Fibroblast of lung (primary cell): Measurements from ENCODE around the gene ACOX1. TPM values are rescaled to one million over a fixed set of nuclear protein-coding genes. Genes with fewer than 3 reads are reported as not detected.

Source experiments
- DNase-seq, 2 donors: peaks; one replicate each; pipeline versions ENCODE4 v3.0.0 to v3.0.0-alpha.2; 2010; ENCODE audit warnings: low read depth in 2 of 2
- H2AFZ ChIP-seq: 2 replicates; pipeline ENCODE4 v1.5.1; 2012; ENCODE audit warnings: low read length, control low read depth, inconsistent platforms
- H3K27ac ChIP-seq: 2 replicates; pipeline ENCODE4 v1.5.1; 2011; ENCODE audit warnings: low read length, control low read depth; ENCODE audit not compliant: insufficient read depth
- H3K27me3 ChIP-seq: 2 replicates; pipeline ENCODE4 v1.5.1; 2011; ENCODE audit warnings: mild to moderate bottlenecking, low read length; ENCODE audit not compliant: control insufficient read depth, insufficient read depth
- H3K36me3 ChIP-seq: 2 replicates; pipeline ENCODE4 v1.5.1; 2011; ENCODE audit warnings: low read length; ENCODE audit not compliant: control insufficient read depth, insufficient read depth
- H3K4me1 ChIP-seq: 2 replicates; pipeline ENCODE4 v1.5.1; 2011; ENCODE audit warnings: low read length; ENCODE audit not compliant: control insufficient read depth, insufficient read depth; ENCODE audit errors: extremely low read depth
- H3K4me2 ChIP-seq: 2 replicates; pipeline ENCODE4 v1.5.1; 2011; ENCODE audit warnings: low read length, control low read depth; ENCODE audit not compliant: insufficient read depth; ENCODE audit errors: extremely low read depth
- H3K4me3 ChIP-seq, 4 experiments: fragments of 200-600 bp in 1 of 4; sonication (generic) in 1 of 4; replicated peaks in 1 of 4; 2 replicates each; pipeline ENCODE4 v1.5.1; 2011 to 2016; ENCODE audit warnings: low read length in 4 of 4, low read depth in 3 of 4, mild to moderate bottlenecking in 3 of 4, control low read depth in 2 of 4, inconsistent platforms in 1 of 4, mixed read lengths in 1 of 4; ENCODE audit not compliant: insufficient read depth in 1 of 4; ENCODE audit errors: control extremely low read depth in 1 of 4
- H3K79me2 ChIP-seq: 2 replicates; pipeline ENCODE4 v1.5.1; 2012; ENCODE audit warnings: mild to moderate bottlenecking, low read length, inconsistent platforms; ENCODE audit not compliant: control insufficient read depth, insufficient read depth
- H3K9ac ChIP-seq: 2 replicates; pipeline ENCODE4 v1.5.1; 2011; ENCODE audit warnings: mild to moderate bottlenecking, low read length, control low read depth; ENCODE audit not compliant: insufficient read depth
- H3K9me3 ChIP-seq: 2 replicates; pipeline ENCODE4 v1.5.1; 2012; ENCODE audit warnings: low read depth, low read length; ENCODE audit not compliant: control insufficient read depth, insufficient read depth
- H4K20me1 ChIP-seq: 2 replicates; pipeline ENCODE4 v1.5.1; 2011; ENCODE audit warnings: low read length; ENCODE audit not compliant: control insufficient read depth, insufficient read depth; ENCODE audit errors: extremely low read depth
- EZH2 ChIP-seq: IDR thresholded peaks from 2 replicates; pipeline ENCODE4 v1.5.1; 2012; ENCODE audit warnings: low read length, control low read depth, mild to moderate bottlenecking; ENCODE audit errors: missing control alignments
- polyA plus RNA-seq, 2 donors: library from polyadenylated mRNA; depleted of rRNA in 1 of 2; stranded (reverse) in 1 of 2; unstranded in 1 of 2; fragments of >200 nt; gene quantifications; 2 replicates each; pipeline ENCODE4 v1.2.1, GENCODE V29; 2011 to 2012; ENCODE audit warnings: missing spikeins in 1 of 2
- total RNA-seq: library from RNA; depleted of rRNA; stranded (reverse); fragments of >200 nt; gene quantifications from 2 replicates; pipeline ENCODE4 v1.2.1, GENCODE V29; 2014
- TF ChIP-seq, protein P1 (sequence below), 2 donors: IDR thresholded peaks in 1 of 2; conservative IDR thresholded peaks in 1 of 2; 1 replicate in 1 of 2; 2 replicates in 1 of 2; pipeline ENCODE4 v1.5.1; 2011 to 2012; ENCODE audit warnings: low read length in 2 of 2, control low read depth in 1 of 2, inconsistent platforms in 1 of 2, low read depth in 1 of 2, mild to moderate bottlenecking in 1 of 2

Gene ACOX1
- total and polyA plus RNA-seq, 2 donors (not counting 1 experiment from before 2014, with no cell fraction given) = 30.0 to 70.5 TPM

DNA sequence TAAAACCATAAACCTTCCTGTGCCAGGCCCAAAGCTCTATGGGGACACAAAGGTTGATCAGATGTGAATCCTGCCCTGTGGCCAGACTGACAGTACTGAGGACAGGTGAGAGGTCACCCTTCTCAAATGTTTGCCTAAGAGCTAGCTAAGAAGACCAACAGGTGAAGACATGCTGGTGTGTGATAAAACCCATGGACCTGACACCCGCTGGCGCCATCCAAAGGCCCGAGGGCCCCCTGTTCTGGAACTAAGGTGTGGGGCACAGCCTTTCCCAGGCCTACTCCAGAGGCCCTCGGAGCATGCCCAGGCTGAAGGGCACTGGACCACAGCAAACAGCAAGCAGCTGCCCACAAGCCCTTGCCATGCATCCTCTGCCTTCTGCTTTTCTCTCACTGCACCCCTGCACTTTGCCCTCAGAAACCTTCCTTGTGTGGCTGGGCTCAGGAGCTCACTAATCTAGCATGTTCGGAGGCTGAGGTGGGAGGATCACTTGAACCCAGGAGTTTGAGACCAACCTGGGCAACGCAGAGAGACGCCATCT is 16.5 kb upstream of the ACOX1 start:
- Histone ChIP-seq H3K4me3 (no peak overlapping the region), H3K27ac (no peak overlapping the region), H3K36me3 (no peaks in the 10 kb centered on the region), H4K20me1 (no peaks in the 10 kb centered on the region), H3K27me3 (no peaks in the 10 kb centered on the region), H3K9me3 (no peaks in the 10 kb centered on the region), H3K79me2 (no peaks in the 10 kb centered on the region), H3K4me1 (no peaks in the 10 kb centered on the region), H3K4me2 (no peak overlapping the region), H2AFZ (no peak overlapping the region), H3K9ac (no peak overlapping the region)
- no peak for DNase-seq
- TF ChIP-seq EZH2 = no peak

DNA sequence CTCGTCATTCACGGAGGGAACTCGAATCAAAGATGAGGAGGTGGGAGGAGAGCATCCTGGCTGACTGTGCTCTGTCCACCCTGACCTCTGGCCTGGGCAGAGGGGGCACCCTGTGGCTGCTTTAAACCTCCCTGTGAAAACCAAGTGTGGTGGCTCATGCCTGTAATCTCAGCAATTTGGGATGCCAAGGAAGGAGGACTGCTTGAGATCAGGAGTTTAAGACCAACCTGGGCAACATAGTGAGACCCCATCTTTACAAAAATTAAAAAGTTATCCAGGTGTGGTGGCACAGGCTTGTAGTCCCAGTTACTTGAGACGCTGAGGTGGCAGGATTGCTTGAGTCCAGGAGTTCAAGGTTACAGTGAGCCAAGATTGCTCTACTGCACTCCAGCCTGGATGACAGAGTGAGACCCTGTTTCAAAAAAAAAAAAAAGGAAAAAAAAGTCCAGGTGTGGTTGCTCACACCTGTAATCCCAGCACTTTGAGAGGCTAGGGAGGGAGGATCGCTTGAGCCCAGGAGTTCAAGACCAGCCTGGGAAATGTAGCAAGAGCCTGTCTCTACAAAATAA is 15.9 kb upstream of the ACOX1 start:
- H3K36me3 ChIP-seq = no peaks in the 10 kb centered on the region
- H3K4me2 ChIP-seq = no peak overlapping the region
- H4K20me1 ChIP-seq = no peaks in the 10 kb centered on the region
- no peak overlapping the region for H3K9ac ChIP-seq
- no peaks in the 10 kb centered on the region for H3K4me1 ChIP-seq
- TF ChIP-seq EZH2 = no peak
- TF ChIP-seq, protein P1, sequence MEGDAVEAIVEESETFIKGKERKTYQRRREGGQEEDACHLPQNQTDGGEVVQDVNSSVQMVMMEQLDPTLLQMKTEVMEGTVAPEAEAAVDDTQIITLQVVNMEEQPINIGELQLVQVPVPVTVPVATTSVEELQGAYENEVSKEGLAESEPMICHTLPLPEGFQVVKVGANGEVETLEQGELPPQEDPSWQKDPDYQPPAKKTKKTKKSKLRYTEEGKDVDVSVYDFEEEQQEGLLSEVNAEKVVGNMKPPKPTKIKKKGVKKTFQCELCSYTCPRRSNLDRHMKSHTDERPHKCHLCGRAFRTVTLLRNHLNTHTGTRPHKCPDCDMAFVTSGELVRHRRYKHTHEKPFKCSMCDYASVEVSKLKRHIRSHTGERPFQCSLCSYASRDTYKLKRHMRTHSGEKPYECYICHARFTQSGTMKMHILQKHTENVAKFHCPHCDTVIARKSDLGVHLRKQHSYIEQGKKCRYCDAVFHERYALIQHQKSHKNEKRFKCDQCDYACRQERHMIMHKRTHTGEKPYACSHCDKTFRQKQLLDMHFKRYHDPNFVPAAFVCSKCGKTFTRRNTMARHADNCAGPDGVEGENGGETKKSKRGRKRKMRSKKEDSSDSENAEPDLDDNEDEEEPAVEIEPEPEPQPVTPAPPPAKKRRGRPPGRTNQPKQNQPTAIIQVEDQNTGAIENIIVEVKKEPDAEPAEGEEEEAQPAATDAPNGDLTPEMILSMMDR (conservative IDR thresholded peaks at IDR 0.05 in 1 of 2, IDR thresholded peaks at IDR 0.05 in 1 of 2; ENCODE audit: low read depth in 1 of 2, low read length in 2 of 2) = no peak
- H2AFZ ChIP-seq = no peak overlapping the region
- no peaks in the 10 kb centered on the region for H3K79me2 ChIP-seq
- no peak overlapping the region for H3K4me3 ChIP-seq
- no peak for DNase-seq
- no peaks in the 10 kb centered on the region for H3K27me3 ChIP-seq
- H3K9me3 ChIP-seq = no peaks in the 10 kb centered on the region
- H3K27ac ChIP-seq = no peak overlapping the region

DNA sequence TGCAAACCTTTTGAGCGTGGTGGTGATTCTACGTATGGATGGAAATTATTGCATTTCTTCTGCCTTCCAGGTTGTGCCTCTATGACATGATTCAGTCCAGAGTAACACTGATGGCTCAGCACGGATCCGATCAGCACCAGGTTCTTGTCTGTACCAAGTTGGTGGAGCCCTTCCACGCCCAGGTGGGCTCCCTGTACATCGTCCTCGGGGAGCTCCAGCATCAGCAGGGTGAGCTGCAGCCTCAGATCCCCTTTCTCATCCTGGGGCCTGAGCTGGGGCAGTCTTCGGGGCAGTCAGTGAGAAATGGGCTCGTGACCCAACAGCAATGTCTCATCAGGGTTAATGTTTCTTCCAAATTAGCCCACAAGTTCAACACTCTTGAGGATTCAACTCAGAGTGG is 12.4 kb upstream of the ACOX1 start:
- H3K4me2 ChIP-seq = no peak overlapping the region
- TF ChIP-seq, protein P1 (conservative IDR thresholded peaks at IDR 0.05 in 1 of 2, IDR thresholded peaks at IDR 0.05 in 1 of 2; ENCODE audit: low read depth in 1 of 2, low read length in 2 of 2) = no peak
- no peak for TF ChIP-seq EZH2

More for the DNA sequence above, 12.4 kb upstream of the ACOX1 start:
- Histone ChIP-seq H3K36me3 (no peaks in the 10 kb centered on the region), H3K4me3 (no peak overlapping the region), H3K27me3 (no peaks in the 10 kb centered on the region), H3K27ac (no peak overlapping the region), H3K9ac (no peak overlapping the region), H3K9me3 (no peaks in the 10 kb centered on the region), H3K4me1 (no peaks in the 10 kb centered on the region), H2AFZ (no peak overlapping the region), H3K79me2 (no peaks in the 10 kb centered on the region), H4K20me1 (no peaks in the 10 kb centered on the region)
- no peak for DNase-seq
